Ishikawa (cell line): ENCODE measurements around the gene ITPR1.

Source experiments
- CEBPB ChIP-seq: IDR thresholded peaks from 2 replicates; pipeline ENCODE4 v1.6.1; 2012
- CREB1 ChIP-seq: IDR thresholded peaks from 2 replicates; pipeline ENCODE4 v1.6.1; 2012; ENCODE audit warnings: low read depth
- EGR1 ChIP-seq: IDR thresholded peaks from 2 replicates; pipeline ENCODE4 v1.6.1; 2012
- EP300 ChIP-seq: IDR thresholded peaks from 2 replicates; pipeline ENCODE4 v1.6.1; 2012; ENCODE audit warnings: borderline replicate concordance
- FOXM1 ChIP-seq: IDR thresholded peaks from 2 replicates; pipeline ENCODE4 v1.6.1; 2012; ENCODE audit warnings: low read depth, borderline replicate concordance
- MAX ChIP-seq: IDR thresholded peaks from 2 replicates; pipeline ENCODE4 v1.6.1; 2012
- NFIC ChIP-seq: IDR thresholded peaks from 2 replicates; pipeline ENCODE4 v1.6.1; 2012
- RAD21 ChIP-seq: IDR thresholded peaks from 2 replicates; pipeline ENCODE4 v1.6.1; 2012; ENCODE audit warnings: low read depth
- REST ChIP-seq: IDR thresholded peaks from 2 replicates; pipeline ENCODE4 v1.6.1; 2012; ENCODE audit warnings: low read depth, mild to moderate bottlenecking
- TAF1 ChIP-seq: IDR thresholded peaks from 2 replicates; pipeline ENCODE4 v1.6.1; 2012; ENCODE audit warnings: low read depth, mild to moderate bottlenecking
- TEAD4 ChIP-seq: IDR thresholded peaks from 2 replicates; pipeline ENCODE4 v1.6.1; 2012
- USF1 ChIP-seq: IDR thresholded peaks from 2 replicates; pipeline ENCODE4 v1.6.1; 2012
- YY1 ChIP-seq: IDR thresholded peaks from 2 replicates; pipeline ENCODE4 v1.6.1; 2012; ENCODE audit warnings: low read depth
- ZBTB7A ChIP-seq: IDR thresholded peaks from 2 replicates; pipeline ENCODE4 v1.6.1; 2012; ENCODE audit warnings: low read depth

Gene ITPR1

DNA sequence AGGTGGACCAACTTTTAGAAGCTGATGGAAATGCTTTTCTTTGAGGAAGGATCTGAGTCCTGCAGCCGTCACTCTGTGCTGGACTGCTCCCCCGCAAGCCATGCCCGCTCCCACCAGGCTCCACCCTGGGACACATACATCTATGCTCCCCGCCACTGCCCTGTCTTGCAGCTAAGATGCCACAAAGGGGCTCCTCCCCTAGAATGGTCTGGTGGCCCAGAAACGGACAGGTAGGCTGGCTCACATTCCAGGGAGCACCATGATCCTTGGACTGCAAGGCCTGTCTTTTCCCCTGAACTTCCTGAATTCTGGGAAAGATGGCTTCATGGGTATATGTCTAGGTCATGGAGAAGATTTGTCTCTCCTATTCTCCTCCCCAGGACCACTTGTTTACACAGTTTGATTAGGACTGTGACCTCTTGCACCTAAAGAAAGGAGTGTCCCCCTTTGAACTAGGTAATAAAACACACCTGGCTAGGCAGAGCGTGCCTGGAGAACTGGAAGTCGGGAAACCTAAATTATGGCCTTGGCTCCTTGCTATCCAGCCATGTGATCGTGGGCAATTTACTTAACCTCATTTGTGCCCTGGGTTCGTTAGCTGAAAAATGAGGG lies 265.2 kb downstream of the ITPR1 start:
- TF ChIP-seq USF1 (no peak), TAF1 (no peak), NFIC (no peak), CREB1 (no peak), FOXM1 (no peak), RAD21 (no peak), CEBPB (no peak), REST (no peak), MAX (no peak), EGR1 (no peak), TEAD4 (no peak)

GRCh38 chr3:4758957-4759656 lies 266.0 kb downstream of the ITPR1 start:
- TF ChIP-seq MAX (no peak), FOXM1 (no peak), NFIC (no peak), EGR1 (no peak), CREB1 (no peak), RAD21 (no peak), EP300 (no peak), TEAD4 (no peak), REST (no peak), ZBTB7A (no peak), USF1 (no peak), YY1 (no peak)

DNA sequence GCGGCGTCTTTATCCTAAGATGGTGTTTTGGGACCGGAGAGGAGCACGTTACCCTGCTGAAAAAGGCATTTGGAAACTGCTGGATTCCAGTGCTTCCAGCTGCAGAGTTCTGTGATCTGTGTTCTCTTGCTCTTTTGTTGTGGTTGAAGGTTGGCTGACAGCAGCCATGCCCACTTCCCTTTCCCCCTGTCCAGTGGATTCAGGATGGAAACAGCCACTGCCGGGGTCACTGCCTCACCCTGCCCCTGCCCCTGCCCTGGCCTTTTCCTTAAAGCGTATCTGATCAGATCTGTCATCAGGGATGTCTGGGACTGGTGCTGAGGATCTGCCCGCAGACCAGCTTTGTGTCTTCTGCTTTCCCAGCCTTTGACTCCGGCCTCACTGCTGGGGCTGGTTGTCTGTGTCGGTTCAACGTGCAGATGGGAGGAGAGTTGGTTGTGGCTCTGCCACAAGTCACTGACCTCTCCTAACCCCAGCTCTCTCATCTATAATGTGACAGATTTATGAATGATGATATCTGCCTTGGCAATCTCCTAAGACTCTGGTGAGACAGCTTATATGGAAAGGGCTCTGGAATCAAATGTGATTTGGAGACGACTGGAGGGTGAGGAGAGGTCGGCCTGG lies 266.7 kb downstream of the ITPR1 start:
- no peak for TF ChIP-seq FOXM1
- TF ChIP-seq RAD21 = no peak
- no peak for TF ChIP-seq EP300
- no peak for TF ChIP-seq CREB1
- TF ChIP-seq USF1 = no peak
- no peak for TF ChIP-seq TEAD4
- no peak for TF ChIP-seq REST
- no peak for TF ChIP-seq CEBPB

GRCh38 chr3:4761759-4762158 lies 268.6 kb downstream of the ITPR1 start:
- TF ChIP-seq EGR1 (no peak), MAX (no peak), ZBTB7A (no peak), USF1 (no peak), YY1 (no peak), CEBPB (no peak), REST (no peak), CREB1 (no peak), TEAD4 (no peak), NFIC (no peak)
